PC-9 (cell line): ENCODE data around the gene RGS11.
A peak's percentile ranks its signal among the peaks of the same experiment; 100 is the strongest.

ENCODE experiments used
- CTCF ChIP-seq: fragments of 200-600 bp; sonication (generic); conservative IDR thresholded peaks from 2 replicates; pipeline ENCODE4 v1.6.1; 2017; ENCODE audit warnings: mixed run types, antibody characterized with exemption, mild to moderate bottlenecking, moderate library complexity
- EZH2 ChIP-seq: fragments of 200-600 bp; sonication (generic); IDR thresholded peaks from 2 replicates; pipeline ENCODE4 v1.8.0; 2017; ENCODE audit warnings: antibody characterized with exemption, low read depth

- TF ChIP-seq CTCF (peak; percentile 42), EZH2 (no peak)
Measured at GRCh38 chr16:318628-319027, 42.9 kb upstream of the RGS11 start.
